ENCODE measurements around the gene ANKLE2.

- TF ChIP-seq, protein P1, sequence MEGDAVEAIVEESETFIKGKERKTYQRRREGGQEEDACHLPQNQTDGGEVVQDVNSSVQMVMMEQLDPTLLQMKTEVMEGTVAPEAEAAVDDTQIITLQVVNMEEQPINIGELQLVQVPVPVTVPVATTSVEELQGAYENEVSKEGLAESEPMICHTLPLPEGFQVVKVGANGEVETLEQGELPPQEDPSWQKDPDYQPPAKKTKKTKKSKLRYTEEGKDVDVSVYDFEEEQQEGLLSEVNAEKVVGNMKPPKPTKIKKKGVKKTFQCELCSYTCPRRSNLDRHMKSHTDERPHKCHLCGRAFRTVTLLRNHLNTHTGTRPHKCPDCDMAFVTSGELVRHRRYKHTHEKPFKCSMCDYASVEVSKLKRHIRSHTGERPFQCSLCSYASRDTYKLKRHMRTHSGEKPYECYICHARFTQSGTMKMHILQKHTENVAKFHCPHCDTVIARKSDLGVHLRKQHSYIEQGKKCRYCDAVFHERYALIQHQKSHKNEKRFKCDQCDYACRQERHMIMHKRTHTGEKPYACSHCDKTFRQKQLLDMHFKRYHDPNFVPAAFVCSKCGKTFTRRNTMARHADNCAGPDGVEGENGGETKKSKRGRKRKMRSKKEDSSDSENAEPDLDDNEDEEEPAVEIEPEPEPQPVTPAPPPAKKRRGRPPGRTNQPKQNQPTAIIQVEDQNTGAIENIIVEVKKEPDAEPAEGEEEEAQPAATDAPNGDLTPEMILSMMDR (IDR thresholded peaks at IDR 0.05), result no peak
- TF ChIP-seq REST (IDR thresholded peaks at IDR 0.05), result no peak
- no peak for TF ChIP-seq HOXA7 (CRISPR knock-in tag; IDR thresholded peaks at IDR 0.05)
- TF ChIP-seq ELK1 (IDR thresholded peaks at IDR 0.05; ENCODE audit: low read depth, low read length), result no peak
- no peak for TF ChIP-seq MAFK (IDR thresholded peaks at IDR 0.05; ENCODE audit: partially characterized antibody)
These were observed 37.2 kb upstream of the ANKLE2 start for GRCh38 chr12:132798836-132799235.

Data from A549 (cell line).